K562 (cell line): Measurements from ENCODE around the gene ENTR1. TPM values are rescaled to one million over a fixed set of nuclear protein-coding genes. Genes with fewer than 3 reads are reported as not detected.

Experiments used
- ATAC-seq: fragments of 200-7000 bp; cut with Tn5 transposase; 3 replicates; pipeline ENCODE4 v1.9.1; 2020; ENCODE audit warnings: moderate library complexity
- BruUV-seq: library from RNA; stranded (reverse); fragments of 400-500 nt; replicated peaks from 2 replicates; lab custom pipeline; 2021; lab: Mats Ljungman, UMichigan
- CTCF ChIA-PET: fragments of 300-600 bp; formaldehyde crosslinking; extraction: SDS; loops from one replicate; lab custom pipeline; 2021; ENCODE audit warnings: low intra/inter-chr PET ratio; lab: Yijun Ruan, JAX
- POLR2A ChIA-PET: fragments of 300-600, 350-650 bp; sonication (Branson Sonifier 250); formaldehyde crosslinking; extraction: SDS; loops from one replicate; lab custom pipeline; 2021; ENCODE audit warnings: antibody characterized with exemption, inconsistent platforms; lab: Yijun Ruan, JAX
- DNase-seq, 4 experiments: peaks; one replicate each; pipeline versions ENCODE4 v3.0.0 to v3.0.0-alpha.2; 2011 to 2018; ENCODE audit warnings: low spot score in 3 of 4, mixed read lengths in 3 of 4; ENCODE audit errors: extremely low read depth in 1 of 4
- FAIRE-seq: peaks from 2 replicates; lab custom pipeline; 2011; peaks lifted over from hg19 to GRCh38; lab: Jason Lieb, UNC
- H2AFZ ChIP-seq: 2 replicates; pipeline ENCODE4 v1.6.0; 2011; ENCODE audit warnings: low read depth, low read length, control low read depth, inconsistent platforms
- H3K27ac ChIP-seq: fragments of 200-600 bp; 3 replicates; pipeline ENCODE4 v1.8.0; 2011; ENCODE audit warnings: low read depth, mild to moderate bottlenecking, control low read depth, inconsistent platforms, low read length, moderate library complexity, mixed read lengths; ENCODE audit errors: extremely low read depth
- H3K27me3 ChIP-seq, 2 experiments: fragments of 300-600 bp in 1 of 2; 2 replicates in 1 of 2; 3 replicates in 1 of 2; pipeline versions ENCODE4 v1.6.0 to v1.8.0; 2011; ENCODE audit warnings: inconsistent platforms in 2 of 2, low read length in 2 of 2, mild to moderate bottlenecking in 1 of 2, mixed read lengths in 1 of 2, moderate library complexity in 1 of 2; ENCODE audit not compliant: control insufficient read depth in 2 of 2, insufficient read depth in 2 of 2
- H3K36me3 ChIP-seq: fragments of 300-600 bp; 3 replicates; pipeline ENCODE4 v1.8.0; 2011; ENCODE audit warnings: mild to moderate bottlenecking, low read length, inconsistent platforms; ENCODE audit not compliant: control insufficient read depth, insufficient read depth
- H3K4me1 ChIP-seq, 2 experiments: fragments of 200-600 bp in 1 of 2; replicated peaks in 1 of 2; 2 replicates in 1 of 2; 3 replicates in 1 of 2; pipeline versions ENCODE4 v1.5.1 to v1.8.0; 2011; ENCODE audit warnings: inconsistent platforms in 2 of 2, low read length in 2 of 2, mild to moderate bottlenecking in 1 of 2, mixed read lengths in 1 of 2, moderate library complexity in 1 of 2; ENCODE audit not compliant: control insufficient read depth in 2 of 2, insufficient read depth in 2 of 2
- H3K4me2 ChIP-seq: 2 replicates; pipeline ENCODE4 v1.6.1; 2011; ENCODE audit warnings: low read length, control low read depth, inconsistent platforms, mixed read lengths; ENCODE audit not compliant: insufficient read depth
- H3K4me3 ChIP-seq: fragments of 200-600 bp; sonication (generic), shearing (Covaris generic); 2 replicates; pipeline ENCODE4 v1.5.1; 2016; ENCODE audit warnings: control low read depth, inconsistent platforms
- H3K79me2 ChIP-seq: fragments of 200-600 bp; 3 replicates; pipeline ENCODE4 v1.8.0; 2011; ENCODE audit warnings: low read length, inconsistent platforms; ENCODE audit not compliant: control insufficient read depth, insufficient read depth
- H3K9ac ChIP-seq, 2 experiments: 2 replicates each; pipeline versions ENCODE4 v1.6.0 to v1.6.1; 2011; ENCODE audit warnings: low read depth in 2 of 2, low read length in 2 of 2, control low read depth in 1 of 2, inconsistent platforms in 1 of 2, mild to moderate bottlenecking in 1 of 2, mixed read lengths in 1 of 2; ENCODE audit not compliant: insufficient read depth in 1 of 2
- H3K9me1 ChIP-seq: one replicate; pipeline ENCODE4 v1.6.0; 2011; ENCODE audit warnings: inconsistent platforms, mild to moderate bottlenecking, low read length, moderate library complexity; ENCODE audit not compliant: control insufficient read depth, insufficient read depth
- H3K9me3 ChIP-seq: replicated peaks from 2 replicates; pipeline ENCODE4 v1.5.1; 2011; ENCODE audit warnings: low read depth, low read length, inconsistent platforms; ENCODE audit not compliant: control insufficient read depth, insufficient read depth
- H4K20me1 ChIP-seq: replicated peaks from 2 replicates; pipeline ENCODE4 v1.6.1; 2011; ENCODE audit warnings: low read length, inconsistent platforms, mixed read lengths; ENCODE audit not compliant: control insufficient read depth, insufficient read depth
- ETV1 ChIP-seq: fragments of 450-650 bp; conservative IDR thresholded peaks from 2 replicates; pipeline ENCODE4 v1.6.1; 2016; ENCODE audit warnings: missing genetic modification characterization, control low read depth, low read depth, missing compliant biosample characterization
- ETV5 ChIP-seq: sonication (generic); formaldehyde crosslinking; IDR thresholded peaks from 2 replicates; pipeline ENCODE4 v1.4.0; 2020; ENCODE audit warnings: low read depth, mild to moderate bottlenecking, missing genetic modification reagents
- GTF2A2 ChIP-seq: IDR thresholded peaks from 2 replicates; pipeline ENCODE4 v1.6.1; 2016; ENCODE audit warnings: mild to moderate bottlenecking, missing genetic modification characterization, missing compliant biosample characterization
- MYC ChIP-seq, 2 experiments: fragments of 250-450 bp in 1 of 2; sonication (Bioruptor Pico) in 1 of 2; IDR thresholded peaks; 2 replicates each; pipeline versions ENCODE4 v1.5.1 to v1.6.1; 2012 to 2021; ENCODE audit warnings: low read depth in 2 of 2, borderline replicate concordance in 1 of 2, improper control_type of control experiment in 1 of 2, low read length in 1 of 2, mild to moderate bottlenecking in 1 of 2, moderate library complexity in 1 of 2
- NCOR1 ChIP-seq: fragments of 450-650 bp; IDR thresholded peaks from 2 replicates; pipeline ENCODE4 v1.6.1; 2016; ENCODE audit warnings: mild to moderate bottlenecking, moderate library complexity
- NFIC ChIP-seq: fragments of 450-650 bp; IDR thresholded peaks from 2 replicates; pipeline ENCODE4 v1.6.1; 2017; ENCODE audit warnings: mild to moderate bottlenecking, inconsistent platforms
- POLR2G ChIP-seq: fragments of 200-400 bp; formaldehyde crosslinking; IDR thresholded peaks from 2 replicates; pipeline ENCODE4 v1.6.1; 2017; ENCODE audit warnings: low read depth, mild to moderate bottlenecking, antibody characterized with exemption, low read length, moderate library complexity
- RBFOX2 ChIP-seq: fragments of 200-400 bp; formaldehyde crosslinking; IDR thresholded peaks from 2 replicates; pipeline ENCODE4 v1.6.1; 2017; ENCODE audit warnings: low read depth, mild to moderate bottlenecking, low read length, moderate library complexity
- SAFB ChIP-seq: fragments of 200-400 bp; formaldehyde crosslinking; IDR thresholded peaks from 2 replicates; pipeline ENCODE4 v1.6.1; 2017; ENCODE audit warnings: low read depth, low read length, borderline replicate concordance
- ZC3H8 ChIP-seq: fragments of 450-650 bp; IDR thresholded peaks from 2 replicates; pipeline ENCODE4 v1.6.1; 2017
- ZNF76 ChIP-seq: fragments of 250-450 bp; sonication (Bioruptor Pico); IDR thresholded peaks from 2 replicates; pipeline ENCODE4 v1.4.0; 2020; ENCODE audit warnings: mild to moderate bottlenecking, moderate library complexity, borderline replicate concordance
- WGBS: fragments of 100-300 bp; shearing (Covaris generic); methylation state at CpG from one replicate; pipeline ENCODE4 v1.1.6; 2016; ENCODE audit warnings: low coverage, mixed read lengths; ENCODE audit not compliant: insufficient coverage; ENCODE audit errors: missing lambda C conversion rate; 5-methylcytosine and 5-hydroxymethylcytosine counted together
- in situ Hi-C: fragments of 300-500 bp; cut with MboI; formaldehyde crosslinking; loops from 4 replicates; pipeline ENCODE4 v1.15.0; 2018; ENCODE audit warnings: inconsistent platforms, mixed read lengths
- intact Hi-C: fragments of 100-400 bp; cut with micrococcal nuclease; formaldehyde crosslinking; loops from 2 replicates; pipeline ENCODE4 v1.14.2; 2022
- polyA plus RNA-seq, 8 experiments: library from polyadenylated mRNA; depleted of rRNA in 4 of 8; stranded (reverse) in 5 of 8; unstranded in 3 of 8; fragments of >200 nt; fragmentation: Nextera tagmentation in 2 of 8; fragmentation: Illumina TruSeq in 1 of 8; extraction: Ambion mirVana in 2 of 8; extraction: Trizol in 1 of 8; gene quantifications; 2 replicates each; pipeline versions ENCODE4 v1.2.1 to v1.2.3, GENCODE V29; 2011 to 2014; ENCODE audit warnings: inconsistent platforms in 1 of 8, missing spikeins in 1 of 8
- total RNA-seq, 7 experiments: library from RNA; depleted of rRNA in 6 of 7; stranded (reverse); fragments of >200 nt in 6 of 7; fragmentation: Illumina TruSeq in 2 of 7; extraction: Trizol in 2 of 7; gene quantifications; 2 replicates each; pipeline versions ENCODE4 v1.2.1 to v1.2.3, GENCODE V29; 2011 to 2021; ENCODE audit warnings: low replicate concordance in 1 of 7

The ENTR1 gene
- total and polyA plus RNA-seq, 9 of the 15 experiments (the other 6 are each of a cell fraction or from before 2014, with no cell fraction given) = 6.7 to 106 (median 72.6) TPM

- TF ChIP-seq MYC (IDR thresholded peaks at IDR 0.05; ENCODE audit: low read depth, low read length) (peak; percentile 95), MYC (CRISPR knock-in tag; IDR thresholded peaks at IDR 0.05; ENCODE audit: borderline replicate concordance, low read depth) (peak; percentile 62; the same call in 1 of the 2 replicates), NFIC (peak; percentile 40), ETV5 (CRISPR knock-in tag) (peak; percentile 89), ETV1 (tag) (peak; percentile 79), ZNF76 (CRISPR knock-in tag) (0 out of 2 replicates have a peak, but pooled peaks have one; percentile 19), NCOR1 (peak; percentile 34), SAFB (0 out of 2 replicates have a peak, but pooled peaks have one; percentile 33)
Observed at GRCh38 chr9:136410500-136411287, at the start of gene ENTR1, which contains the start of gene PMPCA (continued).

- H3K4me1 ChIP-seq = no peaks in the 10 kb centered on the region
- peak; percentile 14; the same call in 1 of the 2 replicates for TF ChIP-seq RBFOX2
- no peak for TF ChIP-seq ZC3H8
- TF ChIP-seq POLR2G = 0 out of 2 replicates have a peak, but pooled peaks have one; percentile 31
- TF ChIP-seq GTF2A2 (tag) = no peak
- H3K9me3 ChIP-seq = no peaks in the 10 kb centered on the region
- no peak overlapping the region for H3K27ac ChIP-seq
- POLR2A ChIA-PET = interaction anchor here (0.7 to 2.1 kb wide), 3 partner anchors 9 to 15 kb away, joined by 3 to 7 read pairs (median 4); no protein-coding TSS in a partner anchor
- H3K4me2 ChIP-seq = no peak overlapping the region
- FAIRE-seq (no peak), DNase-seq (no peak), ATAC-seq (no peak)
- no peak overlapping the region for H3K4me3 ChIP-seq
- in situ Hi-C loops (no loop called here), intact Hi-C loops (no loop called here)
- H3K27me3 ChIP-seq = no peaks in the 10 kb centered on the region
- BruUV-seq = no TSS peak
- WGBS = 98% methylated on average over 22 of the region's 28 CpGs
- CTCF ChIA-PET = no interaction called here
- no peak overlapping the region for H2AFZ ChIP-seq
- peaks cover 92% of the 10 kb centered on the region for H3K36me3 ChIP-seq
- H3K9me1 ChIP-seq = no peaks in the 10 kb centered on the region
- no peaks in the 10 kb centered on the region for H4K20me1 ChIP-seq
- 0 out of 4 replicates have a peak overlapping the region, but pooled peaks of 1 of the 2 experiments have one; percentile 6 for H3K9ac ChIP-seq
- no peaks in the 10 kb centered on the region for H3K79me2 ChIP-seq
Observed at GRCh38 chr9:136459425-136459824, 49.0 kb upstream of the ENTR1 start.
